G401 (cell line): Measurements from ENCODE around the gene STK32B. TPM values are rescaled to one million over a fixed set of nuclear protein-coding genes. Genes with fewer than 3 reads are reported as not detected.
"Not testable (repeated sequence)": the region's sequence is repeated elsewhere in the genome, so short reads cannot be mapped to it uniquely, and the experiment has no call there.

Source experiments
- DNase-seq: peaks from one replicate; pipeline ENCODE4 v3.0.0-alpha.2; 2015; ENCODE audit warnings: low spot score
- in situ Hi-C: cut with HindIII; loops from 2 replicates; pipeline ENCODE4 v1.10.0; 2016; ENCODE audit warnings: low sequenced_read_pairs, mixed read lengths
- total RNA-seq: library from RNA; depleted of rRNA; stranded (reverse); fragments of >200 nt; shearing (Covaris generic); gene quantifications from 2 replicates; pipeline ENCODE4 v1.2.3, GENCODE V29; 2014

The STK32B gene
- total RNA-seq, 1 experiment from 2014 or later = 1.9 TPM

DNA sequence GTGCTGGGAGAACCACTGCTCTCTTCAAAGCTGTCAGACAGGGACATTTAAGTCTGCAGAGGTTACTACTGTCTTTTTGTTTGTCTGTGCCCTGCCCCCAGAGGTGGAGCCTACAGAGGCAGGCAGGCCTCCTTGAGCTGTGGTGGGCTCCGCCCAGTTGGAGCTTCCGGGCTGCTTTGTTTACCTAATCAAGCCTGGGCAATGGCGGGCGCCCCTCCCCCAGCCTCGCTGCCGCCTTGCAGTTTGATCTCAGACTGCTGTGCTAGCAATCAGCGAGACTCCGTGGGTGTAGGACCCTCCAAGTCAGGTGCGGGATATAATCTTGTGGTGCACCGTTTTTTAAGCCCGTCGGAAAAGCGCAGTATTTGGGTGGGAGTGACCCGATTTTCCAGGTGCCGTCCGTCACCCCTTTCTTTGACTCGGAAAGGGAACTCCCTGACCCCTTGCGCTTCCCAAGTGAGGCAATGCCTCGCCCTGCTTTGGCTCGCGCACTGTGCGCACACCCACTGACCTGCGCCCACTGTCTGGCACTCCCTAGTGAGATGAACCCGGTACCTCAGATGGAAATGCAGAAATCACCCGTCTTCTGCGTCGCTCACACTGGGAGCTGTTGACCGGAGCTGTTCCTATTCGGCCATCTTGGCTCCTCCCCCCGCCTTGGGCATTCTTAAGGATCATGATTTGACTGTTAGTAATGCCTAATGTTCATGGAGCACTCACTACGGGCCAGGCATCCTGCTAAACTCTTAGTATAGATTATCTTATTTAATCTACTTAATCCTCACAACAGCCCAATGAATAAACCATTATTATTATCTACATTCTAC is 392.9 kb downstream of the STK32B start:
- DNase-seq, in situ Hi-C loops: not testable (repeated sequence)

GRCh38 chr4:5444918-5445517 is 393.7 kb downstream of the STK32B start:
- in situ Hi-C loops = no loop called here
- DNase-seq = no peak

DNA sequence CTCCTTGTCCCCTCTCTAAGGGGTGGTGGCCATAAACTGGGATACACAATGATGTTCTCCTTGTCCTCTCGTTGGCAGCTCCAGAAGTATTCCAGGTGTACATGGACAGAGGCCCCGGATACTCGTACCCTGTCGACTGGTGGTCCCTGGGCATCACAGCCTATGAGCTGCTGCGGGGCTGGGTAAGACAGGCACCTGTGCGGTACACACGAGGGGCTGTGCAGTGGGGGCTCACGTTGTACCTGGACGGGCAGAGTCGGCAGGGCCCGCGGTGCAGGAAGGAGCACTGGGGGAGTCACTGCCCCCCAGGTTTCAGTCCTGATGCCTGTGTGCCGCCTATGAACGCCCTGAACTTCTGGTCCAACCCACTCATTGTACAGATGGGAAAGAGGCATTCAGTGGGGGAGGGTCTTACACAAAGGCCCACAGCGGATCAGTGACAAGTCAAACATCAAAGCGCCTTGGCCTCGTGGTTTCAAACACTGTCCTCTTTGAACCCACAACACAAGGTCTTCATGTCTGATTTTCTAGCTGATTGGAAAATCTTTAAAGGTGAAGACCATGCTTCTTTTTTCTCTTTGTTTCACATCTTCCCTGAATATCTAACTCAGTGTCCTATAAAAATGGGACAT is 395.4 kb downstream of the STK32B start:
- no peak for DNase-seq
- in situ Hi-C loops = no loop called here

- in situ Hi-C loops = no loop called here
- no peak for DNase-seq
Observed at GRCh38 chr4:5447755-5448154, 396.5 kb downstream of the STK32B start.

DNA sequence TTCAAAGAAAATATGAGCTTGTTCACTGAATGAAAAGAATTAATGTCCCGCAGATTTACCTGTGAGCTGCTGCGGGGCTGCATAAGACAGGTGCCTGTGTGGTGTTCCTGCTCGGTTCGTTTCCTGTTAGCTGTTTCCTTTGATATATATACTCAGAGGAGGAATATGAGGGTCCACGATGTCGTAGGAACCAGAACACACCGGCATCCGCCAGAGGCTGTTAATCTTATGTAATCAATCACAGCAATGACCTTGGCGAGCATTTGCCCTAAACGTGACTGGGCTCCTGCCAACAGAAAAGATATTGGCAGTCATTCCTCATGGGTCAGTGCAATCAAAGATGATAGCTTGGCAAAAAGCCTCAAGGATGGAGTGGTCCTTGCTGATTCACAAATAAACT is 396.9 kb downstream of the STK32B start:
- in situ Hi-C loops = no loop called here
- DNase-seq = no peak

- no peak for DNase-seq
- in situ Hi-C loops = no loop called here
Observed at GRCh38 chr4:5451243-5451642, 400.0 kb downstream of the STK32B start.

GRCh38 chr4:5452156-5452555 is 400.9 kb downstream of the STK32B start:
- in situ Hi-C loops = no loop called here
- DNase-seq = no peak

- in situ Hi-C loops = no loop called here
- DNase-seq = no peak
Observed at GRCh38 chr4:5455003-5455585, 403.8 kb downstream of the STK32B start.

DNA sequence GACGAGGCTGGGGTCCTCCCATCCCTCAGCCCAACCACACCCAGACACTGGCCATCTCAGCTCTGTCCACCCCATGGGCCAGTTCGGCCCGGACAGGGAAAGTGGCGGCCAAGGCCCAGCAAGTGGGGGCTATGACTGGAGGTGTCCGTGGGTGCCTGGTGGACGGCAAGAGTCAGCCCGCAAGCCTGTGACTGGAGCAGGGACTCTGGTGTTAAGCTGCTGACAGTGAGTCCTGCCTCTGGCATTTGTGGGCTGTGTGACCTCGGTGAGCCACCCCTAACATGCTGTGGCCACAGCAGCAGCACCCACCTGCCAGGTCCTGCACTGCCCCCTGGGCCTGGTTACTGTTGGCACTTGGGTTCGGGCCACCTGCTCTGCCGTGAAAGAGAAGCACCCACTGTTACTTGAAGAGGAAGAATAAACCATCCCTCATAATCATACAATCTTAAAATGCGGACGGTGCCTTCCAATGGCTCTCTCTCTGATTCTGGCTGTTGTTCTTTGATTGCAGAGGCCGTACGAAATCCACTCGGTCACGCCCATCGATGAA is 405.1 kb downstream of the STK32B start:
- in situ Hi-C loops = no loop called here
- no peak for DNase-seq

- in situ Hi-C loops = no loop called here
- no peak for DNase-seq
Observed at GRCh38 chr4:5458676-5459075, 407.4 kb downstream of the STK32B start.

DNA sequence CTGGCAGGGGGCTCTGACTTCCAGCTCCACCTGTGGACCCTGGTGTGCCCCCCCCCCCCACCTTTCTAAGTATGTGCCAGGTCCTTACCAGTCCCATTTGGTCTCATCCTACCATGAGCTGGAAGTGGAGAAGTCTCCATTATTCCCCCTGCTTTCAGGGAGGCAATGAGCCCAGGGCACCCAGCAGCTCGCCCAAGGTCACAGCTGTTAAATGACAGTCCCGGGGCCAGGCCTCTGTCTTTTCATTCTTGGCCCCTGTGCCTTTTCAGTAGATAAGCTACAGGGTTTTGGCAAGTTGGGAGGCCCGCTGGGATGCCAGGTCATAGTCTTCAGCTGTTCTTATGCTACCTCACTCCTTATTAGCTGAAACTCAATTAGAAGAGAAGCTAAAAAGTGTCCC is 408.0 kb downstream of the STK32B start:
- DNase-seq = no peak
- in situ Hi-C loops = no loop called here

- DNase-seq = no peak
- in situ Hi-C loops = no loop called here
Observed at GRCh38 chr4:5460106-5460801, 409.0 kb downstream of the STK32B start.

DNA sequence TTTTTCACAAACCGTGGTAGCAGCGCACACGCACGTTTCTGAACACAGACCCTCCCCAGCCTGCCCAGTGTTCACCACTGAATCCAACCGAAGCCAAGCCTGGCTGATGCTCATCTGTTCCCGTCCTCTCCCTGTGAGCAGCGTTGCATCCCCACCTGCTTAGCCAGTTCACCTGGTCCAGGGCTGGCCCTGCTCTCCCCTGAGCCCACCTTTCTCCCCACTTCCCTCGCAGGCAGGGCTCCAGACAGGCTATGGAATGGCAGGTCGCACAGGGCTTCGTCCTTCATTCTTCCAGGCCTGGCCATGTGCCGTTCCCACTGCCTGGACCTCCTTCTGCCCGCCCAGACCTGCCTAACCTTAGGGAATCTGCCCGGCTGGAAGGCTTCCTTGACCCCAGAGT is 410.2 kb downstream of the STK32B start:
- in situ Hi-C loops = no loop called here
- DNase-seq = no peak

DNA sequence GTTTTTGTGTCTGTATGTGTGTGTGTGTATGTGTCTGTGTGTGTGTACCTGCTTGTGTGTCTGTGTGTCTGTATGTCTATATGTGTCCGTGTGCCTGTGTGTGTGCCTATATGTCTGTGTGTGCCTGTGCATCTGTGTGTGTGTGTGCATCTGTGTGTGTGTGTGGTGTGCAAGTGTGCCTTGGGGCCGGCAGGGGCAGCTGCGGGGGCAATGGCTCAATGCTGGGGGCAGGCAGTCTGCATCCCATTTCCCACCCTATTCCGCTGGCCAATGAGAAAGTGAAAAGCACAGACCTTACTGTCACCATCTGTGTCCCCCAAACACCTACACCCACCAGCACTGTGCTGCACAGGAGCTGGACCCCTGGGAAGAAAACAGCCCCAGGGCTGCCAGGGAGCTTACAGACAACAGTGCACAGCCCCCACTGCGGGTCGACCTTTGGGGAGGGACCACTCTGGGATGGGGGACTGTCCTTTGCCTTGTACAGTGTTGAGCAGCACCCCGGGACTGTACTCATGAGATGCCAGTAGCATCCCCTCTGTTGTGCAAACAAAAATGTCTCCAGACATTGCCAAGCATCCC is 411.1 kb downstream of the STK32B start:
- in situ Hi-C loops = no loop called here
- DNase-seq = no peak

DNA sequence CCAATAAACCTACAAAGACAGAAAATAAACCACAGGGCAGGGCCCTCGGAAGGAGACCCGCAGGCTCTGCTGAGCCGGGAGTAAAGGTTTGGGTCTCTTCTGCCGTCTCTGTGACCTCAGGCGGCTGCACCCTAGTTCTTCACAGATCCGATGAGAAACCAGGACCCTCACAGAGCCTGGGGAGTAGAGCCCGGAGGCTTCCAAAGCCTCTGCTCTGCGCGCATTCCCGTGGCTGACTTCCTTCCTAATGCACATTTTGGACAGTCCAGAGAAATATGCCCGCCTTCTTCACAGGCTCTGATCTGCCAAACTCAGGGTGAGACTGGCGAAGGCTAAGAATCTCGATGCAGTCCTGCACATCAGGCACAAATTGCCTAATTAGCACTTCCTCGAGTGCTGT is 411.6 kb downstream of the STK32B start:
- in situ Hi-C loops = no loop called here

DNA sequence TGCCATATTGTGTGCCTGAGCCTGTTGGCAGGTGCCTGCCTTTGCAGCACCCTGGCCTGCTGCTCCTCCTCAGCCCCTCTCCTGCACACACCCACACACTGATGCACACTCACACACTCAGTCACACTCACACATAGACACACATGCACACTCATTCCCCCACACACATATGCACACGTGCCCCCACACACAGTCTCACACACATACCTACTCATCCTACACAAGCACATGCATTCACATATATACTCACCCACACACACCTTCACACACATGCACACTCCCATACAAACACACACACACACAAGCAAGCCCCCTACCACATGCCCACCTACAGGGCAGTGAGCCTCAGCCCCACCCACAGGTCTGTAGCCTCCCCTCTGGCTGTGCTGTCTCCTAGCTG is 412.1 kb downstream of the STK32B start:
- no peak for DNase-seq
- in situ Hi-C loops = no loop called here

More for the DNA sequence above, 411.6 kb downstream of the STK32B start:
- DNase-seq = no peak

DNA sequence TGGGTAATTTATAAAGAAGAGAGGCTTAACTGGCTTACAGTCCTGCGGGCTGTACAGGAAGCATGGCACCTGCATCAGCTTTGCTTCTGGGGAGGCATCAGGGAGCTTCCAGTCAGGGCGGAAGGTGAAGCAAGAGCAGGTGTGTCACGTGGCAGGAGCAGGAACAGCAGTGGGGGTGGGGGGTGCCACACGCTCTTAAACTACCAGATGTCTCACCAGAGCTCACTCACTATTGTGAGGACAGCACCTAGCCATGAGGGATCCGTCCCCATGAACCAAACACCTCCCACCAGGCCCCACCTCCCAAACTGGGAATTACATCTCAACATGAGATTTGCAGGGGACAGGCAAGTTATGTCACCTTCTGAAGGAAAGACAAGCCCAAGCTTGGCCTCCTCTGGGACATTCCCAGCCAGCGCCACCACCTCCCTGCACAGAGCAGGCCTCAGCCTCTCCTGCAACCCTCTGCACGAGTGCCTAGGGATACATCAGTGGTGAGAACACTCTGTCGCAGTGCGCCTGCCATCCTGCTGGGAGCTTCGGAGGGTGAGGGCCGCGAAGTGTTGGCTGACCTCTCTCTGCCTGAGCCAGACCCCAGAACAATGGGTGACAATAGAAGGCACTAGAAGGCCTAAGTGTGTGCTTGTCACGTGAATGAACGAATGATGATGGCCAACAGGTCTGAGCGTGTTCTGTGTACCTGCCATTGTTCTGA is 412.8 kb downstream of the STK32B start:
- in situ Hi-C loops = no loop called here

DNA sequence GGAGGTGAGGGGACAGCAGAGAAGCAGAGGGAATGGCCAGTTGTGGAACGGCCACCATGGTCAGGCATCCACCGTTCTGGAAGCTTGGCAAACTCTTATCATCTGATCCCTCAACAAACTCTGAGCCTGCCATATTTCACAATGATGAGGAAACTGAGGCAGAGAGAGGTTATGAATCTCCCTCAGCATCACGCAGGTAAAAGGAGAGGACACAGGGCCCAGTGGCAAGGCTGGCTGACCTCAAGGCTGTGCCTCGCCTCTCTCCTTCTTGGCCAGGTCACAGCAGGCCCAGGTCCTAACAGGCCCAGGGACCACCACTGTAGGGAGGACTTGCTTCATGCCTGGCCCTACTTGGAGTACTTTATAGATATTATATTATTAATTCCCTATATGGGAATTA is 414.2 kb downstream of the STK32B start:
- in situ Hi-C loops = no loop called here
- no peak for DNase-seq

More for the DNA sequence above, 412.8 kb downstream of the STK32B start:
- no peak for DNase-seq
